ENCODE measurements around the gene INPP5A. TPM values are rescaled to one million over a fixed set of nuclear protein-coding genes. Genes with fewer than 3 reads are reported as not detected.

The INPP5A gene
- total RNA-seq, 1 experiment from 2014 or later, result 44.5 TPM

- Histone ChIP-seq H3K27me3 (replicated peaks; ENCODE audit: control insufficient read depth, insufficient read depth, low read length) (no peaks in the 10 kb centered on the region), H3K9me3 (no peaks in the 10 kb centered on the region), H3K4me3 (ENCODE audit: low read depth, low read length) (no peak overlapping the region), H3K36me3 (ENCODE audit: control insufficient read depth, insufficient read depth, low read length) (no peaks in the 10 kb centered on the region), H3K4me1 (peaks cover 15% of the 10 kb centered on the region)
- peak in 1 of 2 experiments; percentile 32 for DNase-seq
- Mint-ChIP-seq H3K4me1 (ENCODE audit: low read depth, unreplicated experiment) (no peaks in the 10 kb centered on the region), H3K36me3 (ENCODE audit: insufficient read depth, unreplicated experiment) (peaks cover 7% of the 10 kb centered on the region), H3K27ac (ENCODE audit: unreplicated experiment) (no peak overlapping the region), H3K4me3 (ENCODE audit: unreplicated experiment) (no peak overlapping the region), H3K27me3 (ENCODE audit: insufficient read depth, unreplicated experiment) (no peaks in the 10 kb centered on the region), H3K9me3 (ENCODE audit: unreplicated experiment) (no peaks in the 10 kb centered on the region)
- no TSS peak for BruUV-seq (replicated peaks)
- no peak for TF ChIP-seq CTCF (IDR thresholded peaks at IDR 0.05; ENCODE audit: insufficient read depth in 1 of 2, low read depth in 1 of 2, low read length in 1 of 2, severe bottlenecking in 1 of 2, unreplicated experiment in 1 of 2)
- intact Hi-C loops (cut with micrococcal nuclease; ENCODE audit: unreplicated experiment), result no loop called here
- ChIA-PET CTCF (no interaction called here), POLR2A (no interaction called here)
Observed at GRCh38 chr10:132687181-132687892, 149.8 kb downstream of the INPP5A start.

- peaks cover 6% of the 10 kb centered on the region for H3K9me3 Mint-ChIP-seq (ENCODE audit: unreplicated experiment)
- no peak overlapping the region for H3K4me3 ChIP-seq (ENCODE audit: low read depth, low read length)
- POLR2A ChIA-PET, result no interaction called here
- no TSS peak for BruUV-seq (replicated peaks)
- no peaks in the 10 kb centered on the region for H3K27me3 Mint-ChIP-seq (ENCODE audit: insufficient read depth, unreplicated experiment)
- H3K4me1 ChIP-seq, result peaks cover 15% of the 10 kb centered on the region
- CTCF ChIA-PET, result no interaction called here
- H3K27me3 ChIP-seq (replicated peaks; ENCODE audit: control insufficient read depth, insufficient read depth, low read length), result no peaks in the 10 kb centered on the region
- intact Hi-C loops (cut with micrococcal nuclease; ENCODE audit: unreplicated experiment), result no loop called here
- TF ChIP-seq CTCF (IDR thresholded peaks at IDR 0.05; ENCODE audit: insufficient read depth in 1 of 2, low read depth in 1 of 2, low read length in 1 of 2, severe bottlenecking in 1 of 2, unreplicated experiment in 1 of 2), result no peak
- DNase-seq, result peak in 1 of 2 experiments; percentile 16
- no peak overlapping the region for H3K27ac Mint-ChIP-seq (ENCODE audit: unreplicated experiment)
- no peak overlapping the region for H3K4me3 Mint-ChIP-seq (ENCODE audit: unreplicated experiment)
- no peaks in the 10 kb centered on the region for H3K9me3 ChIP-seq
- no peaks in the 10 kb centered on the region for H3K36me3 ChIP-seq (ENCODE audit: control insufficient read depth, insufficient read depth, low read length)
- H3K36me3 Mint-ChIP-seq (ENCODE audit: insufficient read depth, unreplicated experiment), result peaks cover 7% of the 10 kb centered on the region
- no peaks in the 10 kb centered on the region for H3K4me1 Mint-ChIP-seq (ENCODE audit: low read depth, unreplicated experiment)
Observed at GRCh38 chr10:132687893-132688579, 150.4 kb downstream of the INPP5A start.

- no peaks in the 10 kb centered on the region for H3K4me1 Mint-ChIP-seq (ENCODE audit: low read depth, unreplicated experiment)
- H3K27ac Mint-ChIP-seq (ENCODE audit: unreplicated experiment), result no peak overlapping the region
- CTCF ChIA-PET, result no interaction called here
Observed at GRCh38 chr10:132688580-132689420, 151.2 kb downstream of the INPP5A start.

More at GRCh38 chr10:132688580-132689420, 151.2 kb downstream of the INPP5A start:
- intact Hi-C loops (cut with micrococcal nuclease; ENCODE audit: unreplicated experiment), result no loop called here
- Mint-ChIP-seq H3K27me3 (ENCODE audit: insufficient read depth, unreplicated experiment) (no peaks in the 10 kb centered on the region), H3K9me3 (ENCODE audit: unreplicated experiment) (peaks cover 14% of the 10 kb centered on the region), H3K4me3 (ENCODE audit: unreplicated experiment) (no peak overlapping the region), H3K36me3 (ENCODE audit: insufficient read depth, unreplicated experiment) (peaks cover 7% of the 10 kb centered on the region)
- no peaks in the 10 kb centered on the region for H3K9me3 ChIP-seq
- no peaks in the 10 kb centered on the region for H3K36me3 ChIP-seq (ENCODE audit: control insufficient read depth, insufficient read depth, low read length)
- no peak overlapping the region for H3K4me3 ChIP-seq (ENCODE audit: low read depth, low read length)
- peaks cover 15% of the 10 kb centered on the region for H3K4me1 ChIP-seq
- TF ChIP-seq CTCF (IDR thresholded peaks at IDR 0.05; ENCODE audit: insufficient read depth in 1 of 2, low read depth in 1 of 2, low read length in 1 of 2, severe bottlenecking in 1 of 2, unreplicated experiment in 1 of 2), result no peak
- POLR2A ChIA-PET, result no interaction called here
- H3K27me3 ChIP-seq (replicated peaks; ENCODE audit: control insufficient read depth, insufficient read depth, low read length), result no peaks in the 10 kb centered on the region
- BruUV-seq (replicated peaks), result no TSS peak
- DNase-seq, result peak in 1 of 2 experiments; percentile 13
